ENCODE measurements around the gene AUTS2.

The AUTS2 gene

DNA sequence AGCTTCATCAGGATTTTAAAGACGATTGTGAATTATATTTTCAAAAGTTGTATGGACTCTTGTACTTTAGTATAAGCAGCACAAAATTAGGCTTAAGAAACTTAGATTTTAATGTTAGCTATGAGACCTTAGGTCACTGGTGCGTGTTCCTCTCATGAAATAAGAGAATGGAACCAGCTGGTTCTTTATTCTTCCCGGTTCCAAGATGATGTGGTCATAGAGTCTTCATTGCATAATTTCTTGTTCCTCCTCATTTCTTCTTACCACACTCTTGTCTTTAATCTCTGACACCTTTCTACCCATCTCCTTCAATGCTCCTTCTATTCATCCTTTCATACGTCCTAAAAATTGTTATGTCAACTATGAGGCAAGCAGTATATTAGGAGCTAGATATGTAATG lies 437.2 kb downstream of the AUTS2 start:
- no peak for DNase-seq (ENCODE audit: low read depth)

DNA sequence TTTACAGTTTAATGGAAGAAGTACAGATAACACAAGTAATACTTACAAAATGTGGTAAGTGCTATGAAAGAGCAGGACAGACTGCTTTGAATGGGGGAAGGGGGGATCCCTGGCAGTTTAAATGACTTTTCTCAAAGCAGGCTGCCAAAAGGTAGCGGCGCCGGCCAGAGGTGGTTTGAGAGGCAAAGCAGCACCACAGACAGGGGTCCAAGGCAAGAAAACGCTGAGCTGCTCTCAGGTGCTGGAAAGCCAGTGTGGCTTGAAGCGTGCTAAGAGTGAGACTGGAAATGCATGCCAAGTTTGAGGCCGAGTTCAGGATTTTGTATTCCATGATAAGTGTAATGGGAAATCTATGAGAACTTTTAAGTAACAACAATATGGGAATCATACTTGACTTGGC lies 437.7 kb downstream of the AUTS2 start:
- DNase-seq (ENCODE audit: low read depth): no peak

- DNase-seq (ENCODE audit: low read depth): no peak
Measured at GRCh38 chr7:70036695-70037094, 438.4 kb downstream of the AUTS2 start.

DNA sequence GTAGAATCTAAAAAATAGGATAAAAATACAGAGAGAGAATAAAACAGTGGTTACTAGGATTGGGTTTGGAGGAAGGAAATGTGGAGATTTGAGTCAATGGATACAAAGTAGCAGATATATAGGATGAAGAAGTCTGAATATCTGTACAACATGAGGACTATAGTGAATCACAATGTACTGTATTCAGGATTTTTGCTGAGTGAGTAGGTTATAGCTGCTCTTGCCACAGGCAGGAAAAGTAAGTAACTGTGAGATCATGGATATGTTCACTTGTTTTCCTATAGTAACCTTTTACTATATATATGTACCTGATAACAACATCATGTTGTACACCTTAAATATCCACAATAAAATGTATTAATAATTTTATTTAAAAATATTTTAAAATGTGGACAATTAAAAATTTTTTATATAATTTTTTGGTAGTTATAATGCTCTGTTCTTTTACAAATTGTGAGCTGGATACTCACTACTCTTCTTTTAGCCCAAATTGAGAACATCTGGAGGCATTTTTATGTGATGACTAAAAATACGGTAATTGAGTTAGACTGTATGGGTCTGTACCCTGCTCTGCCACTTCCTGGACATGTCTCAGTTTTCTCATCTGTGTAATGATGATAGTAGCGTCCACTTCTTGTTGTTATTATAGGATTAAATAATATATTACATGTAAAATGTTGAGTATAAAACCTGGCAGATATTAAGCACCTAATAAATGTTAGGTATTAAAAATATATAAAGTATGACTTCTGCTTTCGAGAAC lies 439.1 kb downstream of the AUTS2 start:
- DNase-seq (ENCODE audit: low read depth): no peak

GRCh38 chr7:70040051-70040450 lies 441.8 kb downstream of the AUTS2 start:
- DNase-seq (ENCODE audit: low read depth): no peak

DNA sequence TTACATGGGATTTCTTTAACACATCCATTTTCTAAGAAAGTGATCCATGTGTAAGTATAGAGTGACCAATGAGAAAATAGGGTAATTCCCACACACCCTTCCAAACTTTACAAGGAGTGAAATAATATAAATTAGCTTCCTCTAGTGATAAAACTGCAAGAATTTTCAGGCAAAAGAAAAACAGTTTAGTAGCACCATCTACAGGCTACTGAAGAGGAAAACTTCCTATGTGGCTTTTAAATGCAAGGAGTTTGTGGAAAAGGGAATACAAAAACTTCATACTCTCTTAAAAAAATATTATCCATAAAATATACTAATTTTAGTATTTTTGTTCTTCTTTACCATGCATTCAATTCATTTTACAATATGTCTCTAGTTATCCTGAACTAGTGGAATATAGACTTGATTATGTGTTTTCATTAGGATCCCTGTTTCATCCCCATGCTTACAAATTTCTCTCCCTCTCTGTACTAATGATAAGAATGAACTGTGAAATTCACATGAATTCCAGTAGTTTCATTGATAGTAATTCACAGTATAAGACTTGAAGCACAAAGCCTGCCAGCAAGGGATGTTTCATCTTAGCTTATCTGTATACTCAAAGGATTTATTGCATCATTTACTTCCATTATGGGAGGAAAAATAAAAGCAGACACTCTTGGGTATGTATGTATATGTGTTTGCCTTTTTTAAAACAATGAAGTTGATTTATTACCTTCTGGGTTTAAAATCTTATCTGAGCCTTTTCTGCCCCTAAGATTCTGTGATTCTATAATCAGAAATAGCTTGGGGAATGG lies 442.9 kb downstream of the AUTS2 start:
- no peak for DNase-seq (ENCODE audit: low read depth)

- no peak for DNase-seq (ENCODE audit: low read depth)
Measured at GRCh38 chr7:70042533-70042932, 444.3 kb downstream of the AUTS2 start.

GRCh38 chr7:70043015-70043538 lies 444.8 kb downstream of the AUTS2 start:
- no peak for DNase-seq (ENCODE audit: low read depth)

DNA sequence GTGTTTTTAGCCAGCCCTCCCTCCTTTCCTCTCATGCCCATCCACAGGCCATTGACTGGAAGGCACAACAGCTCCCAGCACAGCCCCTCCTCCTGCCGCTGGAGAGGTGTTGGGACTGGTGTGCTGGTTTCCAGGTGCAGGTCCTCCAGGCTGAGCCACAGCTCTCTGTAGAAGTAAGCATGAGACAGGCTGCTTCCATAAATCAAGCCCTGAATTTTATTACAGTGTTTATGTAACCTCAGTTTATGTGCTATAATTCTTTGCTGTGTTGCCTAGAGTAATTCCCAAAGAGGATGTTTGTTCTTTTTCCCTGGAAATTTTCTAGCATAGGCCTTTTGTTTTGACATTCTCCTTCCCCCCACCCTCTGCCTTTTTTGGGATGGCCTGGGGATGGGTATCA lies 445.8 kb downstream of the AUTS2 start:
- DNase-seq (ENCODE audit: low read depth): no peak

GRCh38 chr7:70044525-70044924 lies 446.2 kb downstream of the AUTS2 start:
- no peak for DNase-seq (ENCODE audit: low read depth)

GRCh38 chr7:70044981-70045380 lies 446.7 kb downstream of the AUTS2 start:
- DNase-seq (ENCODE audit: low read depth): no peak

DNA sequence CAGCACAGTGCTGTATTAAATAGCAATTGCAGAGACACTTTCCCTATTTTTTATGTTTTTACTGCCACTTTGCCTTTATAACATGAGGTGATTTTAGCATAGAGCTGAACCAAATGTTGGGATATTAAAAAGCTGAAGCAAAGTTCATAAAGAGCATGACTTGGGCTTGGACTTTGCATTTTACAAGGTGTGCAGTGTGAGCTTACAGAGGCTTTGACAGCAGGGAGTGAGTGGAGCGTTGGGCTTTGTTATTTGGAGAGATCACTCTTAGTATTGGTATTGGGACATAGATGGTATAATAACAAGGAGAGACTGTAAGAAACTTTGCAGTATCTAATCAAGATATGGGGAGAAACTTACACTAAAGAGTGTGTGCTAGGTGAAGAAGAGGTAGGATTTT lies 449.1 kb downstream of the AUTS2 start:
- DNase-seq (ENCODE audit: low read depth): no peak

DNA sequence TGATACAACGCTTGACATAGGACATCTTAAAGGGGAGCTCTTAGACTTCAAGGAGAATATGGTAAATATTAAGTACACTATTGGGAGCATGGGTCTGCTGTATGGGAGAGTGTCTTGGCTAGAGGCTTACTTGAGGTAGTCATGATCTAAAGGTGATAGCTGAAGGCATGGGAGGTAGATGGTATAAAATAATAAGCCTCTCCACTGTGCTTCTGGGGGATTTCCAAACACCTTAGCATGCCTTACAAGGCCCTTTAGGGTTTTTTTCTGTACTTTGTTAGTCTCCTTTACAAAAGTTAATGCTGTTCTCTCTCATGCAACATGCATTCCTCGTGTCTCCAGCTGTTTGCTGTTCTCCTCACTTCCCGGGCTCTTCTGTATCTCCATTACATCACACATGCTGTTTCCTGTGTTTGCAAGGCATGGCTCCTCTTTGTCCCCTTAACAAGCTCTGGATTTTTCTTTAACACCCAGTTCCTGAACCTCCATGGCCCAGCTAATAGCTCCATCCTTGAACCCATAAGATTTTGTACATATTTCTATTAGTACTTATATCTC lies 449.7 kb downstream of the AUTS2 start:
- DNase-seq (ENCODE audit: low read depth): no peak

DNA sequence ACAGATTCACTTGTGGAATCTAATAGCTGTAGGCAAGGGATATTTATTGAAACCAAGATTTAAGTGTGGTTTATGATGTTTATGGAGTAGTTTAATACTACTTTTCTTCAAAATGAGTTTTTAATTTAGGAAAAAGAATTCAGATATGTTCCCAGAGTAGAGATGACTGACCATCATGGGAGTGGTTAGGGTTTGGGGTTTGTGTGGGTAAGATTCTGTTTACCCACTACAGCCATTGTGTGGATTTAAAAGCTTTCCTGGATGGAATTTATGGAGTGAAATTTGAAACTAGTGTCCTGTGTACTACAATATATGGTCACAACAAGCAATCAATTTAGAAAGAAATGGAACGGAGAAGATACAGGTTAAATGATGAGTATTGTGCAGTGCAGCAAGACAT lies 453.5 kb downstream of the AUTS2 start:
- no peak for DNase-seq (ENCODE audit: low read depth)

GRCh38 chr7:70052691-70053090 lies 454.4 kb downstream of the AUTS2 start:
- DNase-seq (ENCODE audit: low read depth): no peak

DNA sequence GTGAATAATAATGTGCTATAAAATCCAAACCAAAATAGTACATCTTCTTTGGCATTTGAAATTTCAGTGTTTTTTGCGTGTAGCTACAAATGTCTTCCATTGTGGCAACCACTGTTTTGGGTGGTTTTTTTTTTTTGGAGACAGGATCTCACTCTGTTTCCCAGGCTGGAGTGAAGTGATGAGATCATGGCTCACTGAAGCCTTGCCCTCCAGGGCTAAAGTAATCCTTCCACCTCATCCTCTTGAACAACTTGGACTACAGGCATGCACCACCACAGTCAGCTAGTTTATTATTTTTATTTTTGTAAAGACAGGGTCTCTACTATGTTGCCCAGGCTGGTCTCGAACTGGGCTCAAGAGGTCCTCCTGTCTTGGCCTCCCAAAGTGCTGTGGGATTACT lies 455.1 kb downstream of the AUTS2 start:
- DNase-seq (ENCODE audit: low read depth): no peak

DNA sequence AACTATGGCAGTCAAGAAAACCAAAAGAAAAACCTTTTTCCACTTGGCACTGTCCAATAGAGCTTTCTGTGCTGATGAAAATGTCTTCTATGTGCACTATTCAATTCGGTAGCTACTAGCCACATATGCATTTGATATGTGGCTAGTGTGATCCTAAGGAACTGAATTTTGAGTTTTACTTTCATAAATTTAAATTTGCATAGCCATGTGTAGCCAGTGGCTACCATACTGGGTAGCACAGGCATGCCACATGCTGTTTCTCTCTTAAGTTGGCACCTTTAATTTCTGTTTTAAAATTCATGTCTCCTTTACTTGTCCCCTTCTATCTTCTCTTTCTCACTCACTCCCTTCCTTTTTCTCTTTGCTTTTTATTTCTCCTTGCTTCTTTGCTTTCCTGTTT lies 455.7 kb downstream of the AUTS2 start:
- DNase-seq (ENCODE audit: low read depth): no peak

DNA sequence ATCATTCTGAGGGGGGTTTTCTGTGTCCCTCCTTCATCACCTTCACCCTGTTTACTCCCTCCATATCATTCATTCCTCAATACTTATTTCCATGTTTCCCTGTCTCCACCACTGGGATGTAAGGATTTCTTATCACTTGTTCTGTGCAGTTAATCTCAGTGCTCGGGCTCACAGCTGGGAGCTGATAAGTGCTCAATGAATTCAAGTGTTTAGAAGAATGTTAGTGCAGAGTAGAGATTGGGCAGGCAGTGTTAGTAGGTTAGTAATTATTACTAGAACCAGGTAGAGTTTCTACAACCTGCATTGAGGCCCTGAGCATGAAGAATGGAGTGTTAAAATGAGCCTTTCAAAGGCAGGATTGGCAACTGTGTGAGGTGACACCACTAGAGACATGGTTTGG lies 458.1 kb downstream of the AUTS2 start:
- DNase-seq (ENCODE audit: low read depth): no peak

GRCh38 chr7:70060298-70061068 lies 462.2 kb downstream of the AUTS2 start:
- DNase-seq (ENCODE audit: low read depth): no peak

- no peak for DNase-seq (ENCODE audit: low read depth)
Measured at GRCh38 chr7:70063371-70063770, 465.1 kb downstream of the AUTS2 start.

DNA sequence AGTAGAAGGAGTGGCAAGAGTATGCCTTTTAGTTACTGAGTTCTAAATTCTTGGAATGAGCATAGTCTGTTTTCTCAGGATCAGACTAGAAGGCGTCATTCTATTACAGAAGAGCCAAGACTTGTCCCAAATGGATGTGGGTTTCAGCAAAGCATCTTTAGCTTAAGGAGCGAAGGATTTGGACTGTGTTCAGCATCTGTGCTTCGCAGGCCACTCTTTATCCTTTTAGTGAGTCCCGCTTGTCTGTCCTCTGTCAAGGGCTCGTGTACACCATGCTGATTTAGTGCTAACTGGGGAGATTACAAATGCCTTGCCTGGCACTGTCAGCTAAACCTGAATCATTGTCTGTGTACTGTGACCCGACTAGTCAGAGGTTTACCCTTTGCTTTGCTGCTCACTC lies 465.7 kb downstream of the AUTS2 start:
- no peak for DNase-seq (ENCODE audit: low read depth)

GRCh38 chr7:70066844-70067243 lies 468.6 kb downstream of the AUTS2 start:
- DNase-seq (ENCODE audit: low read depth): no peak
